SK-N-MC (cell line): ENCODE measurements around the gene BCAS3.

ENCODE experiments used
- DNase-seq: peaks from one replicate; pipeline ENCODE4 v3.0.0-alpha.2; 2011; ENCODE audit warnings: low read depth, low spot score
- H3K27ac ChIP-seq: fragments of 200-600 bp; sonication (generic); 2 replicates; pipeline ENCODE4 v1.5.1; 2016; ENCODE audit warnings: mixed run types
- H3K36me3 ChIP-seq: fragments of 200-600 bp; sonication (generic); 2 replicates; pipeline ENCODE4 v1.6.1; 2017; ENCODE audit warnings: antibody characterized with exemption, low read length, mixed read lengths; ENCODE audit not compliant: insufficient read depth
- H3K4me3 ChIP-seq: fragments of 200-600 bp; sonication (generic); 2 replicates; pipeline ENCODE4 v1.5.1; 2016
- H3K9ac ChIP-seq: fragments of 200-600 bp; sonication (generic); 2 replicates; pipeline ENCODE4 v1.8.0; 2017; ENCODE audit warnings: mixed run types, mixed read lengths; ENCODE audit not compliant: insufficient read length
- H3K9me3 ChIP-seq: fragments of 200-600 bp; sonication (generic); 2 replicates; pipeline ENCODE4 v1.6.1; 2017; ENCODE audit warnings: low read depth, mild to moderate bottlenecking, antibody characterized with exemption, low read length, moderate library complexity, mixed read lengths
- EZH2 ChIP-seq: fragments of 200-600 bp; sonication (generic); IDR thresholded peaks from one replicate; pipeline ENCODE4 v1.6.1; 2017; ENCODE audit warnings: antibody characterized with exemption
- FOXP2 ChIP-seq: optimal IDR thresholded peaks from 2 replicates; pipeline ENCODE3; 2011; ENCODE audit warnings: mild to moderate bottlenecking, moderate library complexity; ENCODE audit not compliant: insufficient read depth; ENCODE audit errors: extremely low read length, control extremely low read depth
- POLR2AphosphoS5 ChIP-seq: IDR thresholded peaks from 2 replicates; pipeline ENCODE4 v1.6.1; 2012; ENCODE audit warnings: mild to moderate bottlenecking, low read depth, low read length, borderline replicate concordance

BCAS3 gene

GRCh38 chr17:61265397-61265796 is 587.7 kb downstream of the BCAS3 start:
- H3K9ac ChIP-seq, result no peak overlapping the region
- no peaks in the 10 kb centered on the region for H3K36me3 ChIP-seq
- H3K9me3 ChIP-seq, result no peaks in the 10 kb centered on the region
- no peak overlapping the region for H3K27ac ChIP-seq
- H3K4me3 ChIP-seq, result no peak overlapping the region
- TF ChIP-seq EZH2 (no peak), POLR2AphosphoS5 (no peak), FOXP2 (no peak)
- DNase-seq, result no peak

GRCh38 chr17:61267847-61268246 is 590.2 kb downstream of the BCAS3 start:
- no peak for DNase-seq
- H3K36me3 ChIP-seq, result no peaks in the 10 kb centered on the region
- no peak overlapping the region for H3K9ac ChIP-seq
- H3K4me3 ChIP-seq, result no peak overlapping the region
- TF ChIP-seq POLR2AphosphoS5 (no peak), EZH2 (no peak), FOXP2 (no peak)
- no peaks in the 10 kb centered on the region for H3K9me3 ChIP-seq
- no peak overlapping the region for H3K27ac ChIP-seq

GRCh38 chr17:61275395-61275794 is 597.7 kb downstream of the BCAS3 start:
- H3K4me3 ChIP-seq, result no peak overlapping the region
- TF ChIP-seq POLR2AphosphoS5 (no peak), EZH2 (no peak), FOXP2 (no peak)
- no peak overlapping the region for H3K9ac ChIP-seq
- no peaks in the 10 kb centered on the region for H3K36me3 ChIP-seq
- DNase-seq, result no peak
- no peak overlapping the region for H3K27ac ChIP-seq
- no peaks in the 10 kb centered on the region for H3K9me3 ChIP-seq

DNA sequence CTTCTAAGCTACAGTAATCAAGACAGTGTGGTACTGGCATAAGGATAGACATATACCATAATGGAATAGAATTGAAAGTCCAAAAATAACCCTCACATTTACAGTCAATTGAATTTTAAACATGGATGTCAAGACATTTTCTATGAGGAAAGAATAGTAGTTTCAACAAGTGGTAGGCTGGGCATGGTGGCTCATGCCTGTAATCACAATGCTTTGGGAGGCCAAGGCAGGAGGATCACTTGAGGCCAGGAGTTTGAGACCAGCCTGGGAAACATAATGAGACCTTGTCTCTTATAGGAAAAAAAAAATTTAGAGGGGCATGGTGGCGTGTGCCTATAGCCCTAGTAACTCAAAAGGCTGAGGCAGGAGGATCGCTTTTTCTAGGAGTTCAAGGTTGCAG is 599.2 kb downstream of the BCAS3 start:
- H3K9me3 ChIP-seq, result no peaks in the 10 kb centered on the region
- H3K4me3 ChIP-seq, result no peak overlapping the region
- no peak for DNase-seq
- H3K9ac ChIP-seq, result no peak overlapping the region
- no peak overlapping the region for H3K27ac ChIP-seq
- TF ChIP-seq EZH2 (no peak), POLR2AphosphoS5 (no peak), FOXP2 (no peak)
- no peaks in the 10 kb centered on the region for H3K36me3 ChIP-seq

GRCh38 chr17:61279476-61280145 is 602.0 kb downstream of the BCAS3 start:
- Histone ChIP-seq H3K4me3 (no peak overlapping the region), H3K36me3 (no peaks in the 10 kb centered on the region), H3K9ac (no peak overlapping the region), H3K9me3 (no peaks in the 10 kb centered on the region), H3K27ac (no peak overlapping the region)
- TF ChIP-seq EZH2, result no peak
- TF ChIP-seq POLR2AphosphoS5, result no peak
- TF ChIP-seq FOXP2, result no peak
- no peak for DNase-seq

GRCh38 chr17:61280338-61280737 is 602.7 kb downstream of the BCAS3 start:
- H3K27ac ChIP-seq, result no peak overlapping the region
- TF ChIP-seq FOXP2 (no peak), POLR2AphosphoS5 (no peak), EZH2 (no peak)
- H3K4me3 ChIP-seq, result no peak overlapping the region
- no peaks in the 10 kb centered on the region for H3K9me3 ChIP-seq
- no peak overlapping the region for H3K9ac ChIP-seq
- H3K36me3 ChIP-seq, result no peaks in the 10 kb centered on the region
- DNase-seq, result no peak

GRCh38 chr17:61280851-61281250 is 603.2 kb downstream of the BCAS3 start:
- Histone ChIP-seq H3K4me3 (no peak overlapping the region), H3K9ac (no peak overlapping the region), H3K36me3 (no peaks in the 10 kb centered on the region), H3K27ac (no peak overlapping the region), H3K9me3 (no peaks in the 10 kb centered on the region)
- DNase-seq, result no peak
- TF ChIP-seq POLR2AphosphoS5 (no peak), EZH2 (no peak), FOXP2 (no peak)

DNA sequence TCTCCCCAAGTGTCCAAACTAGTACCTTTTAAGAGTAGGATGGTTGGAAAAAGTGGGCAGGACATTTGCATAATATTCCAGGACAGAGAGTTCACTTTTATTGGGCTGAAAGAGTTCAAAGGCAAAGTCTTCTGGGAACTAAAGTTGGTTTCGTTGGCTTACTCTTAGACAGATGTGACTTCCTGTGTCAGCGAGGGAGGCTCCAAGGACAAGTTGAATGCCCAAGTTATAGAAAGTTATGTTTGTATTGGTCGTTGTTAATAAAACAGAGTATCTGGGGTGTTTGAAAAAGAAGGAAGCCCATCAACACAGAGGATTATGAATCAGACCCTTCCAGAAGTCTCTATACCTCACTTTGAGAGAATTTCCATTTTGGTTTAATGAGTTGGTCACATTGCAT is 604.7 kb downstream of the BCAS3 start:
- Histone ChIP-seq H3K9ac (no peak overlapping the region), H3K36me3 (no peaks in the 10 kb centered on the region), H3K27ac (no peak overlapping the region), H3K4me3 (no peak overlapping the region), H3K9me3 (no peaks in the 10 kb centered on the region)
- no peak for TF ChIP-seq POLR2AphosphoS5
- no peak for TF ChIP-seq FOXP2
- no peak for TF ChIP-seq EZH2
- DNase-seq, result no peak

- Histone ChIP-seq H3K36me3 (no peaks in the 10 kb centered on the region), H3K4me3 (no peak overlapping the region), H3K27ac (no peak overlapping the region), H3K9ac (no peak overlapping the region), H3K9me3 (no peaks in the 10 kb centered on the region)
- TF ChIP-seq FOXP2 (no peak), POLR2AphosphoS5 (no peak), EZH2 (no peak)
- no peak for DNase-seq
Observed at GRCh38 chr17:61283043-61283442, 605.4 kb downstream of the BCAS3 start.
